Heart right ventricle (tissue), 16 donors: ENCODE results near the gene C5AR2. TPM values are rescaled to one million over a fixed set of nuclear protein-coding genes. Genes with fewer than 3 reads are reported as not detected.

ENCODE experiments used
- ATAC-seq, 8 donors: fragments of 200-7000 bp; cut with Tn5 transposase; one replicate each; pipeline ENCODE4 v1.9.1; 2020; ENCODE audit warnings: mild to moderate bottlenecking in 8 of 8, moderate library complexity in 8 of 8, moderate number of reproducible peaks in 1 of 8
- DNase-seq, 2 donors: peaks; one replicate each; pipeline ENCODE4 v3.0.0-alpha.2; 2020
- H3K27ac ChIP-seq, 10 donors: fragments of 200-600 bp; sonication (generic) in 2 of 10; one replicate each; pipeline versions ENCODE4 v1.5.0 to v1.8.0; 2020 to 2022; ENCODE audit warnings: mild to moderate bottlenecking in 3 of 10
- H3K27me3 ChIP-seq, 7 donors: fragments of 200-600 bp; one replicate each; pipeline ENCODE4 v1.8.0; 2021 to 2022; ENCODE audit warnings: mild to moderate bottlenecking in 2 of 7
- H3K36me3 ChIP-seq, 9 donors: fragments of 200-600 bp; sonication (generic) in 1 of 9; one replicate each; pipeline versions ENCODE4 v1.5.0 to v1.8.0; 2020 to 2022; ENCODE audit warnings: mild to moderate bottlenecking in 2 of 9
- H3K4me1 ChIP-seq, 9 donors: fragments of 200-600 bp; sonication (generic) in 1 of 9; one replicate each; pipeline versions ENCODE4 v1.5.0 to v1.8.0; 2020 to 2022; ENCODE audit warnings: mild to moderate bottlenecking in 4 of 9
- H3K4me3 ChIP-seq, 10 donors: fragments of 200-600 bp; sonication (generic) in 2 of 10; one replicate each; pipeline versions ENCODE4 v1.5.0 to v1.8.0; 2020 to 2022; ENCODE audit warnings: mild to moderate bottlenecking in 7 of 10, moderate library complexity in 2 of 10
- H3K9me3 ChIP-seq, 11 donors: fragments of 200-600 bp in 10 of 11; sonication (generic) in 2 of 11; one replicate each; pipeline versions ENCODE4 v1.5.0 to v1.8.0; 2013 to 2022; ENCODE audit warnings: mild to moderate bottlenecking in 2 of 11, control low read depth in 1 of 11, moderate library complexity in 1 of 11
- WGBS, 2 donors: extraction: QIAGEN DNeasy Blood & Tissue Kit; methylation state at CpG; one replicate each; pipeline ENCODE4 v1.1.7; 2013; ENCODE audit warnings: inconsistent platforms in 1 of 2; 5-methylcytosine and 5-hydroxymethylcytosine counted together
- intact Hi-C, 10 donors: fragments of 100-400 bp; cut with DNase I; formaldehyde crosslinking; loops; one replicate each; pipeline versions ENCODE4 v1.11.1 to v1.14.2; 2022
- polyA plus RNA-seq, 2 donors: library from polyadenylated mRNA; stranded (reverse); fragments of 200-250 nt; gene quantifications; one replicate each; pipeline ENCODE4 v1.2.3, GENCODE V29; 2013
- total RNA-seq, 10 donors: library from RNA; stranded (reverse); fragmentation: NEBNext Ultra II Directional in 3 of 10; extraction: Animal tissue kit (Norgen Biotek cat#: 25700) in 3 of 10; gene quantifications; one replicate each; pipeline versions ENCODE4 v1.2.1 to v1.2.4, GENCODE V29; 2021 to 2023
- TF ChIP-seq, protein P1 (sequence below), 9 donors: fragments of 200-600 bp; sonication (generic) in 2 of 9; IDR thresholded peaks; one replicate each; pipeline versions ENCODE4 v1.5.0 to v1.8.0; 2021 to 2022; ENCODE audit warnings: antibody characterized with exemption in 9 of 9, mild to moderate bottlenecking in 5 of 9, moderate library complexity in 1 of 9
- donor health status: Arrhythmogenic right ventricular cardiomyopathy.
- donor health status: ischemic (EF 13 %, LVEDD 7.1; RV severe dilation, severe dysfunction).
- donor health status: healthy with polysubstance abuse.
- donor health status: DM: no; HTN: yes; CAD: no.
- donor health status: DM: no; HTN: no; CAD: no.
- donor health status: ischemic (EF 25% LVEDD 6.9; RV normal size, moderate dysfunction).
- donor health status: ischemic (EF 25% LVEDD 5.7; RV mildly dilated, moderate dysfunction).
- donor health status: healthy.
- donor health status: DM: yes; HTN: yes; CAD: no.
- donor health status: Ischemic cardiomyopathy.
- donor health status: ischemic (EF 35%, LVEDD 5.7; RV mildly dilated, moderate dysfunction).
- donor health status: nonischemic (EF 11% LVEDD 7.7; RV severe dilation, severe dysfunction).
- donor health status: DM: yes; HTN: yes; CAD: no.
- donor health status: PGD.
- donor health status: ischemic (EF 29% LVEDD 5.4; RV normal size, mild dysfunction).
- donor health status: nonischemic (EF 23%, LVEDD 6.1; RV moderate dilation, normal function).

C5AR2 gene
- total and polyA plus RNA-seq, 12 donors = 0.22 to 2.3 (median 0.54) TPM

DNA sequence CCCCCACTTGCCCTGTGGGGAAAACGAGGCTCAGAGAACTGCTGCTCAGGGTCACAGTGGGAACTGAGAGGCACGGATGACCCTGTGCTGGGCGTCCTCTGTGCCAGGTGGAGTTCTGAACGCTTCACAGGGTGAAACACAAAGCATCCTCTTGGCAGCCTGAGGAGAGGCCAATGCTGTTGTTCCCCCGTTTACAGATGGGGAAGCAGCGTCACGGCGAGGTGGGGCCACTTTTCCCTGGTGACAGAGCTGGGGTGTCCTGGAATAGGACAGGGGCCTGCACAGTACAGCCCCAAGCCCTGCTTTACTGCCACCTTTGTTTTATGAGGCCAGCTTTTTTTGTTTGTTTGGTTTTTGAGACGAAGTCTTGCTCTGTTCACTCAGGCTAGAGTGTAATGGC is 39.3 kb downstream of the C5AR2 start:
- WGBS, 2 donors = 94 to 95% methylated on average over 9 of the region's 9 CpGs
- Histone ChIP-seq H3K9me3 (no peaks in the 10 kb centered on the region), H3K27ac (peak overlapping the region in 2 of 10 donors; percentile 64 to 88), H3K27me3 (no peaks in the 10 kb centered on the region), H3K4me1 (peaks cover 0 to 19% (median 0%) of the 10 kb centered on the region in 9 donors), H3K36me3 (peaks cover 0 to 100% (median 55%) of the 10 kb centered on the region in 9 donors), H3K4me3 (no peak overlapping the region)
- ATAC-seq (no peak), DNase-seq (no peak)
- TF ChIP-seq, protein P1, sequence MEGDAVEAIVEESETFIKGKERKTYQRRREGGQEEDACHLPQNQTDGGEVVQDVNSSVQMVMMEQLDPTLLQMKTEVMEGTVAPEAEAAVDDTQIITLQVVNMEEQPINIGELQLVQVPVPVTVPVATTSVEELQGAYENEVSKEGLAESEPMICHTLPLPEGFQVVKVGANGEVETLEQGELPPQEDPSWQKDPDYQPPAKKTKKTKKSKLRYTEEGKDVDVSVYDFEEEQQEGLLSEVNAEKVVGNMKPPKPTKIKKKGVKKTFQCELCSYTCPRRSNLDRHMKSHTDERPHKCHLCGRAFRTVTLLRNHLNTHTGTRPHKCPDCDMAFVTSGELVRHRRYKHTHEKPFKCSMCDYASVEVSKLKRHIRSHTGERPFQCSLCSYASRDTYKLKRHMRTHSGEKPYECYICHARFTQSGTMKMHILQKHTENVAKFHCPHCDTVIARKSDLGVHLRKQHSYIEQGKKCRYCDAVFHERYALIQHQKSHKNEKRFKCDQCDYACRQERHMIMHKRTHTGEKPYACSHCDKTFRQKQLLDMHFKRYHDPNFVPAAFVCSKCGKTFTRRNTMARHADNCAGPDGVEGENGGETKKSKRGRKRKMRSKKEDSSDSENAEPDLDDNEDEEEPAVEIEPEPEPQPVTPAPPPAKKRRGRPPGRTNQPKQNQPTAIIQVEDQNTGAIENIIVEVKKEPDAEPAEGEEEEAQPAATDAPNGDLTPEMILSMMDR (IDR thresholded peaks at IDR 0.05) = no peak
- intact Hi-C loops = loop anchor here in 1 of 10 donors (2.0 kb wide), 1 partner anchor 20 kb away; no protein-coding TSS in a partner anchor

DNA sequence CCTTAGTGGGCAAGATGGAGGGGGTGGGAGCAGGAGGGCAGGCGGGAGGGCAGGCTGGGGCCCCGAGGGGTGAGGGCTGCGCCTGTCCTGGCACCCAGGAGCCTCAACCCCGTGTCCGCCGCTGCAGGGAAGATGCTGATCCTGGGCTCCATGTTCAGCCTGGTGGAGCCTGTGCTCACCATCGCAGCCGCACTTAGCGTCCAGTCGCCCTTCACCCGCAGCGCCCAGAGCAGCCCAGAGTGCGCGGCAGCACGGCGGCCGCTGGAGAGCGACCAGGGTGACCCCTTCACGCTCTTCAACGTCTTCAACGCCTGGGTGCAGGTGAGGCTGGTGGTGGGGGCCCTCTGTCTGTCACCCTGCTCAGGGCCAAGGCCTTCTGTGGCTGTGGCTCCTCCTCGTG is 40.6 kb downstream of the C5AR2 start:
- 95 to 96% methylated on average over 22 of the region's 22 CpGs for WGBS, 2 donors
- DNase-seq (no peak), ATAC-seq (no peak)
- no peak overlapping the region for H3K4me3 ChIP-seq
- intact Hi-C loops = no loop called here
- peaks cover 0 to 99% (median 52%) of the 10 kb centered on the region in 9 donors for H3K36me3 ChIP-seq
- TF ChIP-seq, protein P1 (IDR thresholded peaks at IDR 0.05) = no peak
- no peaks in the 10 kb centered on the region for H3K27me3 ChIP-seq
- H3K27ac ChIP-seq = no peak overlapping the region
- H3K4me1 ChIP-seq = peaks cover 0 to 19% (median 6%) of the 10 kb centered on the region in 9 donors
- no peaks in the 10 kb centered on the region for H3K9me3 ChIP-seq

DNA sequence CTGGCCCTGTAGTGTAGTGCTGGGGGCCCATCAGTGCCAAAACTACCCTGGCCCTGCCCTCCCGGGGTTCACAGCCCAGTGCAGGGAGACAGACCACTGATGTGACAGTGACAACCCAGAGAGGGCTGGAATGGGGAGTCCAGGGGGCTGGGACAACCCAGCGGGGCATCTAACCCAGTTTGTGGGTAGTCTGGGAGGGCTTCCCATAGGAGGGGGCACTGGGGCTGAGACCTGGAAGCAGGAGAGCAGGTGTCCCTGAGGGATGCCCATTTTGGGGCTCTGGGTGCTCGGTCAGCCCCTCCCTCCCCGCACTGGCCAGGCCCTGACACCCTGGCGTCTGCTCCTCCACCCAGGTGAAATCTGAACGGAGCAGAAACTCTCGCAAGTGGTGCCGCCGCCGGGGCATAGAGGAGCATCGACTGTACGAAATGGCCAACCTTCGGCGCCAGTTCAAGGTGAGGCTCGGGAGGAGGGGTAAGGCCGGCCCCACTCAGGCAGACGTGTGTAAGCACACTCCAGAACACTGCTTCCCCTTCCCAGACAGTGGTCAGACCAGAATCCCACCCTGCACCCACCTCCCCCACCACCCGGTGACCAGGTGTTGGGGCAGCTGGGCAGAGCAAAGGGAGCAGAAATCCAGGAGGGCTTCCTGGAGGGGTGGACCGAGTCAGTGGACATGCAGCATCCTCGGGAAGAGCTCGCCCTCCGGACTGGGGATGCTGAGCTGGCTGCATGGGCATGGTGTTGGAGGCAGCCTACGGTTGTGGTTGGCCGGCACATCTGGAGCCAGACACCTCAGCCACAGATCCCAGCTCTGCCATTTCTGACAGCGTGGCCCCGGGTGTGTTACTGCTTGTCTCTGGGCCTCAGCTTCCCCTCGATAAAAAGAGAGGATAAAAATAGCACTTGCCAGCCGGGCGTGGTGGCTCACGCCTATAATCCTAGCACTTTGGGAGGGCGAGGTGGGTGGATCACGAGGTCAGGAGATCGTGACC is 41.6 kb downstream of the C5AR2 start:
- no peak for DNase-seq
- H3K9me3 ChIP-seq = no peaks in the 10 kb centered on the region
- 92% methylated on average over 33 of the region's 33 CpGs for WGBS, 2 donors

More for the DNA sequence above, 41.6 kb downstream of the C5AR2 start:
- Histone ChIP-seq H3K36me3 (peaks cover 0 to 100% (median 52%) of the 10 kb centered on the region in 9 donors), H3K4me1 (peaks cover 0 to 19% (median 6%) of the 10 kb centered on the region in 9 donors), H3K27me3 (no peaks in the 10 kb centered on the region), H3K4me3 (no peak overlapping the region), H3K27ac (no peak overlapping the region)
- ATAC-seq = no peak
- TF ChIP-seq, protein P1 (IDR thresholded peaks at IDR 0.05) = no peak
- intact Hi-C loops = no loop called here
